Ascending aorta (tissue), 2 donors: ENCODE data around the gene C19orf47. TPM values are rescaled to one million over a fixed set of nuclear protein-coding genes. Genes with fewer than 3 reads are reported as not detected.

Experiments
- DNase-seq, 2 donors: peaks; one replicate each; pipeline ENCODE4 v3.0.0-alpha.2; 2019; ENCODE audit warnings: low spot score in 2 of 2
- H3K27ac ChIP-seq, 2 donors: fragments of 200-600 bp; sonication (generic); one replicate each; pipeline ENCODE4 v1.5.1; 2016 to 2017; ENCODE audit warnings: mild to moderate bottlenecking in 1 of 2
- H3K27me3 ChIP-seq: fragments of 200-600 bp; sonication (generic); one replicate; pipeline ENCODE4 v1.5.1; 2017
- H3K36me3 ChIP-seq, 2 donors: fragments of 200-600 bp; sonication (generic); one replicate each; pipeline ENCODE4 v1.5.1; 2016
- H3K4me1 ChIP-seq, 2 donors: fragments of 200-600 bp; sonication (generic); one replicate each; pipeline ENCODE4 v1.5.1; 2016 to 2017; ENCODE audit warnings: mild to moderate bottlenecking in 1 of 2
- H3K4me3 ChIP-seq, 2 donors: fragments of 200-600 bp; sonication (generic); one replicate each; pipeline ENCODE4 v1.5.1; 2016 to 2017; ENCODE audit warnings: mild to moderate bottlenecking in 1 of 2
- H3K9me3 ChIP-seq, 2 donors: fragments of 200-600 bp; sonication (generic); one replicate each; pipeline ENCODE4 v1.5.1; 2016
- CTCF ChIP-seq, 3 experiments: fragments of 200-600 bp in 2 of 3; fragments of 450-650 bp in 1 of 3; sonication (generic) in 2 of 3; IDR thresholded peaks; one replicate each; pipeline ENCODE4 v1.5.1; 2016 to 2019; ENCODE audit warnings: antibody characterized with exemption in 3 of 3, mild to moderate bottlenecking in 1 of 3, moderate library complexity in 1 of 3
- intact Hi-C: fragments of 100-400 bp; cut with DNase I; formaldehyde crosslinking; loops from one replicate; pipeline ENCODE4 v1.15.1; 2023
- total RNA-seq: library from RNA; depleted of rRNA; stranded (reverse); fragments of >200 nt; gene quantifications from one replicate; pipeline ENCODE4 v1.1.0, GENCODE V29; 2016

Gene C19orf47
- total RNA-seq, 1 donor from 2014 or later, result 10.4 TPM

GRCh38 chr19:40309666-40310065 lies 38.5 kb downstream of the C19orf47 start:
- H3K4me1 ChIP-seq, result no peaks in the 10 kb centered on the region
- no peaks in the 10 kb centered on the region for H3K36me3 ChIP-seq
- no peak for DNase-seq
- no peak for TF ChIP-seq CTCF (IDR thresholded peaks at IDR 0.05)
- H3K27me3 ChIP-seq, result no peaks in the 10 kb centered on the region
- intact Hi-C loops, result loop anchor here (10.0 kb wide), 2 partner anchors 285 to 325 kb away; no protein-coding TSS in a partner anchor
- no peaks in the 10 kb centered on the region for H3K9me3 ChIP-seq
- no peak overlapping the region for H3K4me3 ChIP-seq
- H3K27ac ChIP-seq, result no peak overlapping the region

DNA sequence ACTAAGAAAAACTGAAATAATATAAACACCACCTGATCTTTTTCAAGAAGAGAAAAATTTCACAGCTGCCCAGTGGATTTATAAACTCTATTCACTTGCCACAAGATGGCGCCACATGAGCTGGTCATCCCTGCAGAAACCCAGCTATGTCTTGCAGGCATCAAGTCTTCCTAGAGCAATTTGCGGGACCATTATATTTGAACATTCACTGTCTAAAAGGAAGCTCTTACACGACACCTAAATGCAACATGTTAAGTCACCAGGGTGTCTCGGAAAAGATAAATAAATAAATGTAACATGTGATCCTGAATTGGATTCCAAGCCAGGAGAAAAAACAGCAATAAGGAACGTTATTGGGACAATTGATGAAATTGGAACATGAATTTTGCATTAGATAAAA lies 42.8 kb downstream of the C19orf47 start:
- Histone ChIP-seq H3K9me3 (no peaks in the 10 kb centered on the region), H3K4me1 (no peaks in the 10 kb centered on the region), H3K27ac (no peak overlapping the region), H3K4me3 (no peak overlapping the region), H3K36me3 (no peaks in the 10 kb centered on the region), H3K27me3 (no peaks in the 10 kb centered on the region)
- peak; percentile 61 to 77 (median 67) for TF ChIP-seq CTCF (IDR thresholded peaks at IDR 0.05)
- intact Hi-C loops, result loop anchor here (10.0 kb wide), 2 partner anchors 289 to 329 kb away; no protein-coding TSS in a partner anchor
- peak in 1 of 2 donors; percentile 74 for DNase-seq

GRCh38 chr19:40304306-40304705 lies 43.9 kb downstream of the C19orf47 start:
- Histone ChIP-seq H3K4me1 (no peaks in the 10 kb centered on the region), H3K27me3 (no peaks in the 10 kb centered on the region), H3K36me3 (no peaks in the 10 kb centered on the region), H3K27ac (no peak overlapping the region), H3K9me3 (no peaks in the 10 kb centered on the region), H3K4me3 (no peak overlapping the region)
- DNase-seq, result no peak
- no peak for TF ChIP-seq CTCF (IDR thresholded peaks at IDR 0.05)
- intact Hi-C loops, result loop anchor here (10.0 kb wide), 2 partner anchors 290 to 330 kb away; no protein-coding TSS in a partner anchor

GRCh38 chr19:40303765-40304164 lies 44.4 kb downstream of the C19orf47 start:
- no peak for TF ChIP-seq CTCF (IDR thresholded peaks at IDR 0.05)
- intact Hi-C loops, result loop anchor here (10.0 kb wide), 2 partner anchors 291 to 331 kb away; no protein-coding TSS in a partner anchor
- Histone ChIP-seq H3K9me3 (no peaks in the 10 kb centered on the region), H3K4me1 (no peaks in the 10 kb centered on the region), H3K36me3 (no peaks in the 10 kb centered on the region), H3K4me3 (no peak overlapping the region), H3K27ac (no peak overlapping the region), H3K27me3 (no peaks in the 10 kb centered on the region)
- no peak for DNase-seq

- Histone ChIP-seq H3K27me3 (no peaks in the 10 kb centered on the region), H3K4me1 (no peaks in the 10 kb centered on the region), H3K4me3 (no peak overlapping the region), H3K36me3 (no peaks in the 10 kb centered on the region), H3K27ac (no peak overlapping the region), H3K9me3 (no peaks in the 10 kb centered on the region)
- TF ChIP-seq CTCF (IDR thresholded peaks at IDR 0.05), result no peak
- no peak for DNase-seq
- intact Hi-C loops, result loop anchor here (10.0 kb wide), 2 partner anchors 292 to 332 kb away; no protein-coding TSS in a partner anchor
Observed at GRCh38 chr19:40302224-40303011, 45.8 kb downstream of the C19orf47 start.
